DOHH2 (cell line): ENCODE measurements around the gene TRAK1.

ENCODE experiments used
- H3F3A ChIP-seq: fragments of 200-600 bp; sonication (generic), shearing (Covaris generic); 2 replicates; pipeline ENCODE4 v1.6.0; 2016; ENCODE audit warnings: antibody characterized with exemption, mild to moderate bottlenecking; ENCODE audit not compliant: control insufficient read depth, insufficient read depth
- H3K27ac ChIP-seq: fragments of 200-600 bp; sonication (generic); 2 replicates; pipeline ENCODE4 v1.5.1; 2014; ENCODE audit warnings: low read depth, mild to moderate bottlenecking, low read length, moderate library complexity
- H3K27me3 ChIP-seq: fragments of 200-600 bp; sonication (generic); 2 replicates; pipeline ENCODE4 v1.6.1; 2014; ENCODE audit warnings: mild to moderate bottlenecking, low read length, mixed read lengths; ENCODE audit not compliant: control insufficient read depth
- H3K36me3 ChIP-seq: fragments of 200-600 bp; sonication (generic); 2 replicates; pipeline ENCODE4 v1.6.1; 2014; ENCODE audit warnings: mild to moderate bottlenecking, low read length, moderate library complexity, mixed read lengths; ENCODE audit not compliant: control insufficient read depth
- H3K4me1 ChIP-seq: fragments of 200-600 bp; sonication (generic); 2 replicates; pipeline ENCODE4 v1.6.1; 2014; ENCODE audit warnings: mild to moderate bottlenecking, low read length, mixed read lengths; ENCODE audit not compliant: control insufficient read depth
- H3K4me2 ChIP-seq: fragments of 200-600 bp; sonication (generic); 2 replicates; pipeline ENCODE4 v1.6.0; 2014; ENCODE audit warnings: mild to moderate bottlenecking, low read length, moderate library complexity
- H3K4me3 ChIP-seq: fragments of 200-600 bp; sonication (generic); 2 replicates; pipeline ENCODE4 v1.5.1; 2014; ENCODE audit warnings: mild to moderate bottlenecking, low read length, mixed read lengths
- H3K79me2 ChIP-seq: fragments of 200-600 bp; sonication (generic); 2 replicates; pipeline ENCODE4 v1.6.1; 2014; ENCODE audit warnings: mild to moderate bottlenecking, low read length, mixed read lengths; ENCODE audit not compliant: control insufficient read depth
- H3K9me2 ChIP-seq: fragments of 200-600 bp; sonication (generic); replicated peaks from 2 replicates; pipeline ENCODE4 v1.6.1; 2014; ENCODE audit warnings: mild to moderate bottlenecking, low read length, mixed read lengths; ENCODE audit not compliant: control insufficient read depth
- H3K9me3 ChIP-seq: fragments of 200-600 bp; sonication (generic); 2 replicates; pipeline ENCODE4 v1.6.1; 2014; ENCODE audit warnings: antibody characterized with exemption, low read length, mixed read lengths; ENCODE audit not compliant: control insufficient read depth, insufficient read depth
- H4K20me1 ChIP-seq: fragments of 200-600 bp; sonication (generic); 2 replicates; pipeline ENCODE4 v1.6.0; 2014; ENCODE audit warnings: low read depth, mild to moderate bottlenecking, antibody characterized with exemption, low read length, moderate library complexity; ENCODE audit not compliant: control insufficient read depth, insufficient read depth
- EZH2phosphoT487 ChIP-seq: fragments of 200-600 bp; sonication (generic); IDR thresholded peaks from 2 replicates; pipeline ENCODE4 v1.6.1; 2017; ENCODE audit warnings: borderline replicate concordance, mild to moderate bottlenecking, antibody characterized with exemption, low read length, moderate library complexity, mixed read lengths
- TF ChIP-seq, protein P1 (sequence below): fragments of 200-600 bp; sonication (generic); IDR thresholded peaks from one replicate; pipeline ENCODE4 v1.5.1; 2014; ENCODE audit warnings: antibody characterized with exemption, mild to moderate bottlenecking, low read depth, low read length; ENCODE audit not compliant: poor library complexity, severe bottlenecking

TRAK1 gene

DNA sequence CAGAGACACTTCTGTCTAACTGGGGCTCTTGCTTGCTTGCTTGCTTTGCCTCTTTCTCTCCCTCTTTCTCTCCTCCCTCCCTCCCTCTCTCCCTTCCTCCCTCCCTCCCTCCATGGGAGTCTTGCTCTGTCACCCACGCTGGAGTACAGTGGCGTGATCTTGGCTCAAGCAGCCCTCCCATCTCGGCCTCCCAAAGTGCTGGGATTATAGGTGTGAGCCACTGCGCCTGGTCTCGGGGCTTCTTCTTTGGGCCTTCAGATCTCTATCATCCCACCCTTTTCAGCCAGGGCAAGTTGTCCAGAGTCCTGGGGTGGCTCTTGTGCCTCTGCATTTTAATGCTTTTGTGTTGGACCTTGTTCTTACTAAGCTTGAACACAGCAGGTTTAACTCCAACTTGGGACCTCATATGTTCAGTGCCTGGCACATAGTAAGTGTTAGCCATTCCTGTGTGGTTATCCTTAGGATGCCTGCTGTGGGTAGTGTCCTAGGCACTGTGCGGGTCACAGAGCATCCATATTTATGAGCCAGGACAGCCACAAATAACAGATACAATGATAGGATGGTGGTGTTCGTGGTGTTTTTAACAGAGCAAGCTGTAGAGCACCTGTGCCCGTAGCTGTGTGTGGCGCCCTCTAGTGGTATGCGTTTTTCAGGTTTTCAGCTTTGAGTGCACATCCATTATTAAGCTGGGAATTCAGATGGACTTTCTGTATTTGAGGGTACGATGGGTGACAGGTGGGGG is 99.7 kb downstream of the TRAK1 start:
- Histone ChIP-seq H3K4me1 (peaks cover 68% of the 10 kb centered on the region), H3K4me2 (peak overlapping the region; percentile 58), H3K27ac (peak overlapping the region; percentile 79), H3K4me3 (peak overlapping the region; percentile 18), H3K36me3 (peaks cover 87% of the 10 kb centered on the region), H3F3A (peaks cover 38% of the 10 kb centered on the region), H3K27me3 (no peaks in the 10 kb centered on the region), H3K79me2 (peaks cover 33% of the 10 kb centered on the region), H3K9me2 (no peaks in the 10 kb centered on the region), H4K20me1 (no peaks in the 10 kb centered on the region), H3K9me3 (no peaks in the 10 kb centered on the region)
- TF ChIP-seq, protein P1, sequence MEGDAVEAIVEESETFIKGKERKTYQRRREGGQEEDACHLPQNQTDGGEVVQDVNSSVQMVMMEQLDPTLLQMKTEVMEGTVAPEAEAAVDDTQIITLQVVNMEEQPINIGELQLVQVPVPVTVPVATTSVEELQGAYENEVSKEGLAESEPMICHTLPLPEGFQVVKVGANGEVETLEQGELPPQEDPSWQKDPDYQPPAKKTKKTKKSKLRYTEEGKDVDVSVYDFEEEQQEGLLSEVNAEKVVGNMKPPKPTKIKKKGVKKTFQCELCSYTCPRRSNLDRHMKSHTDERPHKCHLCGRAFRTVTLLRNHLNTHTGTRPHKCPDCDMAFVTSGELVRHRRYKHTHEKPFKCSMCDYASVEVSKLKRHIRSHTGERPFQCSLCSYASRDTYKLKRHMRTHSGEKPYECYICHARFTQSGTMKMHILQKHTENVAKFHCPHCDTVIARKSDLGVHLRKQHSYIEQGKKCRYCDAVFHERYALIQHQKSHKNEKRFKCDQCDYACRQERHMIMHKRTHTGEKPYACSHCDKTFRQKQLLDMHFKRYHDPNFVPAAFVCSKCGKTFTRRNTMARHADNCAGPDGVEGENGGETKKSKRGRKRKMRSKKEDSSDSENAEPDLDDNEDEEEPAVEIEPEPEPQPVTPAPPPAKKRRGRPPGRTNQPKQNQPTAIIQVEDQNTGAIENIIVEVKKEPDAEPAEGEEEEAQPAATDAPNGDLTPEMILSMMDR: peak; percentile 99
- no peak for TF ChIP-seq EZH2phosphoT487

DNA sequence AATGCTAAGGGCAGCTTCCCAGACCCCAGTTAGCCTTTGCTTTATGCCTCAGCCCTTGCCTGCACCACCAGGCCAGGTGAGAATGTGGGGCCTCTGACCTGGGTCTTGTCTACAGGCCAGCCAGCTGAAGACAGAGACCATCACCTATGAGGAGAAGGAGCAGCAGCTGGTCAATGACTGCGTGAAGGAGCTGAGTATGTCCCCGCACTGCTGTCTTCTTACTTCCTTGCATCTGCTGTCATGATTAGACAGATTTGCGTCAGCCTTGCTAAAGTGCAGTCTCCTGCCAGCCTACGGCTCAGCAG is 100.2 kb downstream of the TRAK1 start:
- H3K4me3 ChIP-seq: peak overlapping the region; percentile 18
- peaks cover 42% of the 10 kb centered on the region for H3F3A ChIP-seq
- peak overlapping the region; percentile 58 for H3K4me2 ChIP-seq
- no peaks in the 10 kb centered on the region for H3K9me3 ChIP-seq
- TF ChIP-seq EZH2phosphoT487: no peak
- TF ChIP-seq, protein P1: peak; percentile 55
- peak overlapping the region; percentile 79 for H3K27ac ChIP-seq
- no peaks in the 10 kb centered on the region for H4K20me1 ChIP-seq
- peaks cover 36% of the 10 kb centered on the region for H3K79me2 ChIP-seq
- peaks cover 88% of the 10 kb centered on the region for H3K36me3 ChIP-seq
- no peaks in the 10 kb centered on the region for H3K9me2 ChIP-seq
- H3K27me3 ChIP-seq: no peaks in the 10 kb centered on the region
- H3K4me1 ChIP-seq: peaks cover 73% of the 10 kb centered on the region

DNA sequence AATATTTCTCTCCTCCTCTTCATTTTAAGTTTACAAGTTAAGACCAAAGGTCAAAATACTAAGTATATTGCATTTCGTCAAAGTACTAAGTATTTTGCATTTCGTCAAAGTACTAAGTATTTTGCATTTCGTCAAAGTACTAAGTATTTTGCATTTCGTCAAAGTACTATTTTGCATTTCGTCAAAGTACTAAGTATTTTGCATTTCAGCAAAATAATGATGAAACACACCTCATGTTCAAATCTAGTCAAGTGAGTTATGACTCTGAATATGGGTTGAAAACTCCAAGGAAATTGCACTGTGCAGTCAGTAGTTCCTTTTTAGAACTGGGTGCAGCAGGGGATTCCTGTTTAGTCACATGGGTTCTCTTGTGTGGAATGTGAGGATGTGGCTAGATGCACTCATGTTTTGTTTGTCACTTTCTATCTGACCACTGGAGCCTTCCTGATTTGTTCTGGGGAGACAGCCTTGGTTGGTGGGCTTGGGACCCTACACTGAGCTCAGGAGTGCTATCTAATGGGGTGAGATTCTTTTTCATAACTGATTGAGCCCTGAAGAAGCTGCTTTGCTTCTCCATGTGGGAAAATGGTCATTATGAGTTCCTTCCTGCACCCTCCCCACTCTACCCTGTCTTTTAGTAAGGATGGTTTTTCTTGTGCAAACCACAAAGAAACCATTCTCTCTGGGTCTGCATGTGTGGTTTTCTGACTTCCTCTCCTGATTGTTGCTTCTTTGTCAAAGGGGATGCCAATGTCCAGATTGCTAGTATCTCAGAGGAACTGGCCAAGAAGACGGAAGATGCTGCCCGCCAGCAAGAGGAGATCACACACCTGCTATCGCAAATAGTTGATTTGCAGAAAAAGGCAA is 101.4 kb downstream of the TRAK1 start:
- H3K4me3 ChIP-seq: peak overlapping the region; percentile 53
- no peaks in the 10 kb centered on the region for H3K9me2 ChIP-seq
- H3F3A ChIP-seq: peaks cover 42% of the 10 kb centered on the region
- TF ChIP-seq, protein P1: no peak
- TF ChIP-seq EZH2phosphoT487: no peak
- H3K27me3 ChIP-seq: no peaks in the 10 kb centered on the region
- H3K36me3 ChIP-seq: peaks cover 91% of the 10 kb centered on the region
- peaks cover 81% of the 10 kb centered on the region for H3K4me1 ChIP-seq
- peak overlapping the region; percentile 79 for H3K27ac ChIP-seq
- H3K4me2 ChIP-seq: peak overlapping the region; percentile 58
- no peaks in the 10 kb centered on the region for H4K20me1 ChIP-seq
- H3K9me3 ChIP-seq: no peaks in the 10 kb centered on the region
- peaks cover 37% of the 10 kb centered on the region for H3K79me2 ChIP-seq
